ENCODE measurements around the gene MAIP1. TPM values are rescaled to one million over a fixed set of nuclear protein-coding genes. Genes with fewer than 3 reads are reported as not detected.
A peak's percentile ranks its signal among the peaks of the same experiment; 100 is the strongest.

MAIP1 gene, protein sequence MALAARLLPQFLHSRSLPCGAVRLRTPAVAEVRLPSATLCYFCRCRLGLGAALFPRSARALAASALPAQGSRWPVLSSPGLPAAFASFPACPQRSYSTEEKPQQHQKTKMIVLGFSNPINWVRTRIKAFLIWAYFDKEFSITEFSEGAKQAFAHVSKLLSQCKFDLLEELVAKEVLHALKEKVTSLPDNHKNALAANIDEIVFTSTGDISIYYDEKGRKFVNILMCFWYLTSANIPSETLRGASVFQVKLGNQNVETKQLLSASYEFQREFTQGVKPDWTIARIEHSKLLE
- polyA plus RNA-seq (2013): 17.8 and 18.6 TPM in 2 replicates

DNA sequence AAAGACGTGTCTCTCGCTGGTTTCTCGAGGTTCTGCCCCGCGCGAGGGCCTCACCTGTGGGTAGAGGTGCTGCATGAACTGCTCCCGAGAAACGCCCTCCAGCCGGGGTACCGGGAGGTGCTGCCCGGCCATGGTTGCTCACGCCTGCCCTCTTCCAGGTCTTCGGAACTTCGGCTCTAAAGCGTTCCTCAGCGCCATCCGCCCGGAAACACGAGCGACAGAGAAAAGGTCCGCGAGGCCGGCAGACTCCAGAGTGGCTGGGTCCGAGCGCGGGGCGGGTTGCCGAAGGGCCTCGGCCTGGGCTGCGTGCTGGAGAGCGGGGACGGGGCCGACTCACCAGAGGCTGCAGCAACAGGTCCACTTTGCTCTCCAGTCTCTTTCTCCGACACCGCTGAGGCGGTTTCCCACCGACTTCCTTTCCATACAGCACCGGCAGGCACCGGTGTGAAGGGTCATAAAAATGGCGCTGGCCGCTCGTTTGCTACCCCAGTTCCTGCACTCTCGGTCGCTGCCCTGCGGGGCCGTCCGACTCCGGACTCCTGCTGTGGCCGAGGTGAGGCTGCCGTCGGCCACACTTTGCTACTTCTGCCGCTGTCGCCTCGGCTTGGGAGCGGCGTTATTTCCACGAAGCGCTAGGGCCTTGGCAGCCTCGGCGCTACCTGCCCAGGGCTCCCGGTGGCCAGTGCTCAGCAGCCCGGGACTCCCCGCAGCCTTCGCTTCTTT is at the start of gene MAIP1, which contains the start of gene TYW5:
Gene MAIP1 (plus strand): TSS at position 244 of the 723 bp plus-strand sequence. CDS start 217 bp downstream, at position 461.
Gene TYW5 (minus strand): TSS at position 153 of the 723 bp plus-strand sequence. CDS start 21 bp downstream, at position 132.
- no CpG with 5 or more reads among the region's 64 CpGs for WGBS (ENCODE audit: extremely low coverage, insufficient coverage, insufficient read length)
- peaks cover 14% of the 10 kb centered on the region for H3K79me2 ChIP-seq (ENCODE audit: control insufficient read depth, insufficient read depth, low read length, poor library complexity)
- peak within 1 kb of the TSS; percentile 74 for H3K4me2 ChIP-seq (ENCODE audit: low read length)
- H3K14ac ChIP-seq (ENCODE audit: low read length): peak within 1 kb of the TSS; percentile 82
- peak within 1 kb of the TSS; percentile 98 for H3K18ac ChIP-seq (ENCODE audit: low read length)
- no peaks in the 10 kb centered on the region for H3K9me3 ChIP-seq (ENCODE audit: insufficient read depth, low read depth, low read length)
- peak within 1 kb of the TSS; percentile 97 for H3K9ac ChIP-seq (ENCODE audit: low read length)
- H2AK5ac ChIP-seq (ENCODE audit: low read length): peak within 1 kb of the TSS; percentile 20
- H3K23ac ChIP-seq (ENCODE audit: low read length): no peak within 1 kb of the TSS
- H3K4me3 ChIP-seq (ENCODE audit: low read depth, low read length): peak within 1 kb of the TSS; percentile 98
- H2AFZ ChIP-seq (ENCODE audit: insufficient read depth, low read length, poor library complexity): peak within 1 kb of the TSS; percentile 98
- H3K4me1 ChIP-seq (ENCODE audit: control insufficient read depth in 1 of 2, insufficient read depth in 2 of 2, low read length in 2 of 2): peaks cover 0 to 8% of the 10 kb centered on the region in 2 experiments
- peaks cover 10% of the 10 kb centered on the region for H3K79me1 ChIP-seq (ENCODE audit: low read length)
- peak within 1 kb of the TSS; percentile 92 for H4K91ac ChIP-seq (ENCODE audit: low read depth, low read length)
- H3K27me3 ChIP-seq (ENCODE audit: insufficient read depth, low read length): no peaks in the 10 kb centered on the region
- peak within 1 kb of the TSS; percentile 95 for H4K12ac ChIP-seq (ENCODE audit: low read depth, low read length)
- peak within 1 kb of the TSS; percentile 97 for H4K8ac ChIP-seq (ENCODE audit: low read depth, low read length)
- H2BK12ac ChIP-seq (ENCODE audit: low read length): peak within 1 kb of the TSS; percentile 66
- peaks cover under 1 to 1% of the 10 kb centered on the region in 2 experiments for H3K36me3 ChIP-seq (ENCODE audit: control insufficient read depth in 1 of 2, insufficient read depth in 2 of 2, low read length in 2 of 2)
- peak within 1 kb of the TSS; percentile 97 for H2BK120ac ChIP-seq (ENCODE audit: insufficient read depth, low read length, poor library complexity)
- peak within 1 kb of the TSS; percentile 92 for H3K4ac ChIP-seq (ENCODE audit: low read depth, low read length)
- peak within 1 kb of the TSS; percentile 98 for H3K27ac ChIP-seq (ENCODE audit: low read depth, low read length)
- DNase-seq: peak; percentile 69 to 83
- H2BK5ac ChIP-seq (ENCODE audit: low read depth, low read length, poor library complexity): peak within 1 kb of the TSS; percentile 97

GRCh38 chr2:199907008-199907714 is 48.2 kb upstream of the MAIP1 start:
- Histone ChIP-seq H2AFZ (ENCODE audit: insufficient read depth, low read length, poor library complexity) (no peak overlapping the region), H2BK12ac (ENCODE audit: low read length) (no peak overlapping the region), H3K79me1 (ENCODE audit: low read length) (peaks cover 7% of the 10 kb centered on the region), H4K12ac (ENCODE audit: low read depth, low read length) (no peak overlapping the region), H4K91ac (ENCODE audit: low read depth, low read length) (no peak overlapping the region), H3K36me3 (ENCODE audit: control insufficient read depth in 1 of 2, insufficient read depth in 2 of 2, low read length in 2 of 2) (no peaks in the 10 kb centered on the region), H3K27ac (ENCODE audit: low read depth, low read length) (no peak overlapping the region), H3K4me2 (ENCODE audit: low read length) (no peak overlapping the region), H2AK5ac (ENCODE audit: low read length) (no peak overlapping the region), H3K23ac (ENCODE audit: low read length) (no peak overlapping the region), H2BK5ac (ENCODE audit: low read depth, low read length, poor library complexity) (no peak overlapping the region), H3K4ac (ENCODE audit: low read depth, low read length) (no peak overlapping the region), H3K27me3 (ENCODE audit: insufficient read depth, low read length) (no peaks in the 10 kb centered on the region), H3K18ac (ENCODE audit: low read length) (no peak overlapping the region), H2BK120ac (ENCODE audit: insufficient read depth, low read length, poor library complexity) (no peak overlapping the region), H3K9ac (ENCODE audit: low read length) (no peak overlapping the region), H4K8ac (ENCODE audit: low read depth, low read length) (no peak overlapping the region), H3K4me3 (ENCODE audit: low read depth, low read length) (no peak overlapping the region), H3K14ac (ENCODE audit: low read length) (no peak overlapping the region), H3K9me3 (ENCODE audit: insufficient read depth, low read depth, low read length) (no peaks in the 10 kb centered on the region), H3K79me2 (ENCODE audit: control insufficient read depth, insufficient read depth, low read length, poor library complexity) (peaks cover 5% of the 10 kb centered on the region), H3K4me1 (ENCODE audit: control insufficient read depth in 1 of 2, insufficient read depth in 2 of 2, low read length in 2 of 2) (no peaks in the 10 kb centered on the region)
- no peak for DNase-seq
- no CpG with 5 or more reads among the region's 2 CpGs for WGBS (ENCODE audit: extremely low coverage, insufficient coverage, insufficient read length)

GRCh38 chr2:199910338-199911051 is 44.9 kb upstream of the MAIP1 start:
- WGBS (ENCODE audit: extremely low coverage, insufficient coverage, insufficient read length): no CpG with 5 or more reads among the region's 18 CpGs
- no peak for DNase-seq
- no peak overlapping the region for H2BK12ac ChIP-seq (ENCODE audit: low read length)

More at GRCh38 chr2:199910338-199911051, 44.9 kb upstream of the MAIP1 start:
- no peaks in the 10 kb centered on the region for H3K9me3 ChIP-seq (ENCODE audit: insufficient read depth, low read depth, low read length)
- H3K4me3 ChIP-seq (ENCODE audit: low read depth, low read length): no peak overlapping the region
- H3K4ac ChIP-seq (ENCODE audit: low read depth, low read length): no peak overlapping the region
- H2AFZ ChIP-seq (ENCODE audit: insufficient read depth, low read length, poor library complexity): no peak overlapping the region
- H3K79me1 ChIP-seq (ENCODE audit: low read length): peaks cover 7% of the 10 kb centered on the region
- peak overlapping the region; percentile 74 for H3K4me2 ChIP-seq (ENCODE audit: low read length)
- no peak overlapping the region for H2BK120ac ChIP-seq (ENCODE audit: insufficient read depth, low read length, poor library complexity)
- peak overlapping the region; percentile 72 for H4K8ac ChIP-seq (ENCODE audit: low read depth, low read length)
- peak overlapping the region; percentile 11 for H4K91ac ChIP-seq (ENCODE audit: low read depth, low read length)
- no peaks in the 10 kb centered on the region for H3K36me3 ChIP-seq (ENCODE audit: control insufficient read depth in 1 of 2, insufficient read depth in 2 of 2, low read length in 2 of 2)
- H3K23ac ChIP-seq (ENCODE audit: low read length): no peak overlapping the region
- no peak overlapping the region for H3K27ac ChIP-seq (ENCODE audit: low read depth, low read length)
- no peak overlapping the region for H3K14ac ChIP-seq (ENCODE audit: low read length)
- peak overlapping the region; percentile 44 for H4K12ac ChIP-seq (ENCODE audit: low read depth, low read length)
- H2AK5ac ChIP-seq (ENCODE audit: low read length): peak overlapping the region; percentile 76
- H3K4me1 ChIP-seq (ENCODE audit: control insufficient read depth in 1 of 2, insufficient read depth in 2 of 2, low read length in 2 of 2): peaks cover 0 to 3% of the 10 kb centered on the region in 2 experiments
- no peaks in the 10 kb centered on the region for H3K27me3 ChIP-seq (ENCODE audit: insufficient read depth, low read length)
- H3K18ac ChIP-seq (ENCODE audit: low read length): no peak overlapping the region
- no peak overlapping the region for H2BK5ac ChIP-seq (ENCODE audit: low read depth, low read length, poor library complexity)
- peaks cover 11% of the 10 kb centered on the region for H3K79me2 ChIP-seq (ENCODE audit: control insufficient read depth, insufficient read depth, low read length, poor library complexity)
- no peak overlapping the region for H3K9ac ChIP-seq (ENCODE audit: low read length)
